ENCODE data around the gene SYNJ2. TPM values are rescaled to one million over a fixed set of nuclear protein-coding genes. Genes with fewer than 3 reads are reported as not detected.

Gene SYNJ2
- total and polyA plus RNA-seq, 3 donors from 2014 or later = 5.8 to 17.7 (median 7.6) TPM

DNA sequence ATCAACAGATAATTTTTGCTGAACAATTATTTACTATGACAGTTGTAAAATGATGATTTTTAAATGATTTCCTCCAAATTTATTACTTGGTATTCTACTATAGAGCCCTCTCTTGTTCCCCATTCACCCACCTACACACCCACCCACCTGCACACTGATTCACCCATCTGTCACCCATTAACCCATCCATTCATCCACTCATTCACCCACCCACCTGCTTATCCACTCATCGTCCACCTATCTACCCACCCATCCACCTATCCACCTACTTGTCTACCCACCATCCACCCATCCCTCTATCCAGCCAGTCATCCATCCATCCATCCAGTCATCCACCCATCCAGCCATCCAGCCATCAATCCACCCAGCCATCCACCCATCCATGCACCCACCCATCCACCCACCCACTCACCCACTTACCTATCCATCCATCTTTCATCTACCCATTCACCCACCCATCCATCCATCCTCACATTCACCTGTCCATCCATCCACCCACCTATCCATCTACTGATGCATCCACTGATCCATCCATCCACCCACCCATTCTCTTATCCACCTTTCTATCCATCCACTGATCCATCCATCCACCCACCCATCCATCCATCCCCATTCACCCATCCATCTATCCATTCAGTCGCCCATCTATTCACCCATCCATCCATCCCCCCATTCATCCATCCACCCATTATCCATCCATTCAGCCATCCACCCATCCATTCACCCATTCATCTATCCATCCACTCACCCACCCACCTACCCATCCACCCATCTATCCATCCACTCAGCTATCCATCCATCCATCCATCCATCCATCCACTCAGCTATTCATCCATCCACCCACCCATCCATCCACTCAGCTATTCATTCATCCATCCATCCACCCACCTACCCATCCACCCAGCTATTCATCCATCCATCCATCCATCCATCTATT, 72.0 kb downstream of the SYNJ2 start:
- intact Hi-C loops (cut with DNase I; ENCODE audit: low total_unique reads) = no loop called here
- Histone ChIP-seq H3K27ac (no peak overlapping the region), H3K27me3 (no peaks in the 10 kb centered on the region), H3K36me3 (ENCODE audit: low read depth, missing control alignments) (no peaks in the 10 kb centered on the region), H3K9me3 (no peaks in the 10 kb centered on the region), H3K4me1 (no peaks in the 10 kb centered on the region), H3K4me3 (no peak overlapping the region)
- WGBS, 2 donors = 46 to 72% methylated on average over 2 of the region's 2 CpGs
- DNase-seq = no peak
- TF ChIP-seq, protein P1, sequence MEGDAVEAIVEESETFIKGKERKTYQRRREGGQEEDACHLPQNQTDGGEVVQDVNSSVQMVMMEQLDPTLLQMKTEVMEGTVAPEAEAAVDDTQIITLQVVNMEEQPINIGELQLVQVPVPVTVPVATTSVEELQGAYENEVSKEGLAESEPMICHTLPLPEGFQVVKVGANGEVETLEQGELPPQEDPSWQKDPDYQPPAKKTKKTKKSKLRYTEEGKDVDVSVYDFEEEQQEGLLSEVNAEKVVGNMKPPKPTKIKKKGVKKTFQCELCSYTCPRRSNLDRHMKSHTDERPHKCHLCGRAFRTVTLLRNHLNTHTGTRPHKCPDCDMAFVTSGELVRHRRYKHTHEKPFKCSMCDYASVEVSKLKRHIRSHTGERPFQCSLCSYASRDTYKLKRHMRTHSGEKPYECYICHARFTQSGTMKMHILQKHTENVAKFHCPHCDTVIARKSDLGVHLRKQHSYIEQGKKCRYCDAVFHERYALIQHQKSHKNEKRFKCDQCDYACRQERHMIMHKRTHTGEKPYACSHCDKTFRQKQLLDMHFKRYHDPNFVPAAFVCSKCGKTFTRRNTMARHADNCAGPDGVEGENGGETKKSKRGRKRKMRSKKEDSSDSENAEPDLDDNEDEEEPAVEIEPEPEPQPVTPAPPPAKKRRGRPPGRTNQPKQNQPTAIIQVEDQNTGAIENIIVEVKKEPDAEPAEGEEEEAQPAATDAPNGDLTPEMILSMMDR (IDR thresholded peaks at IDR 0.05) = no peak
- TF ChIP-seq POLR2A (IDR thresholded peaks at IDR 0.05) = no peak

DNA sequence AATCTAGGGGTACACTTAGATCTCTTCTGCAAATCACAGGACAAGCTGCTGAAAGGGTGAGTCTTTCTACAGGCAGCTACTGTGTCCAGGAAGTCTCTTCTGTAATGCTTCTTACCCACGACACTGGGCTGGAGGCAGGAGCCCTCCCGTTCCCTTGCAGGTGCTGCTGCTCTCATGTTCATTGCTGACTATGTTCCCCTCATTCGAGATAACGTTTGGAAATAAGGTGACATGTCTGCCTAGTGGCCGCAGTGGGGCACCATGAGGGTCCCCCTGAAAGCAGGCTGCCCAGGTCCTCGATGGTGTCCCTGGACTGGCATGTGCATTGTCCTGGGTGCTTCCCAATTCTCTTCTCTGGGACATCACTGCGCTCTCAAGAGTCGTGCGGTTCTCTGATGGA, 74.7 kb downstream of the SYNJ2 start:
- no peaks in the 10 kb centered on the region for H3K27me3 ChIP-seq
- no peak overlapping the region for H3K27ac ChIP-seq
- TF ChIP-seq, protein P1 (IDR thresholded peaks at IDR 0.05) = no peak
- TF ChIP-seq POLR2A (IDR thresholded peaks at IDR 0.05) = no peak
- H3K9me3 ChIP-seq = no peaks in the 10 kb centered on the region
- no peaks in the 10 kb centered on the region for H3K36me3 ChIP-seq (ENCODE audit: low read depth, missing control alignments)
- H3K4me3 ChIP-seq = no peak overlapping the region
- 87 to 93% methylated on average over 7 to 9 of the region's 9 CpGs for WGBS, 2 donors
- intact Hi-C loops (cut with DNase I; ENCODE audit: low total_unique reads) = no loop called here
- no peak for DNase-seq
- peaks cover 7% of the 10 kb centered on the region for H3K4me1 ChIP-seq

DNA sequence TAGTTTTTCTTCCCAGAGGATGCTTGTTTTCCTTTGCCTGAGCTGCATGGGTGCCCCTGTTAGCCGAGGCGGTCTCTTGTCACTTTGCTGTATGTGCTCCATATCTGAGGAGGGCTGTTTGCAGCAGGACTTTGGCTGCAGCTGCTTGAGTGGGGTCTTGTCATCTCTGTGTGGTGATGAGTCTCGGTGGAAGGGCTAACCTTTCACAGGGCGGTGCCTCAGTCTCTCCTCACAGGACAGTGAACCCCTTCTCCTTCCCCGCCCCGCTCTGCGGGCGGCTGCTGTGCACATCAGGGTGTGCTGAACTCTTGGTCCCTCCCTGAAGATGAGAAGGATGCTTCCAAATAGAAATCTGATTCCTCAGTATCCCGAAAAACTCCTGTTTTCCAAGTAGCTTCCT, 75.1 kb downstream of the SYNJ2 start:
- Histone ChIP-seq H3K36me3 (ENCODE audit: low read depth, missing control alignments) (no peaks in the 10 kb centered on the region), H3K9me3 (no peaks in the 10 kb centered on the region), H3K4me3 (no peak overlapping the region), H3K27me3 (no peaks in the 10 kb centered on the region), H3K4me1 (peaks cover 7% of the 10 kb centered on the region), H3K27ac (no peak overlapping the region)
- intact Hi-C loops (cut with DNase I; ENCODE audit: low total_unique reads) = no loop called here
- TF ChIP-seq, protein P1 (IDR thresholded peaks at IDR 0.05) = no peak
- TF ChIP-seq POLR2A (IDR thresholded peaks at IDR 0.05) = no peak
- no peak for DNase-seq
- 94 to 95% methylated on average over 6 to 9 of the region's 9 CpGs for WGBS, 2 donors

DNA sequence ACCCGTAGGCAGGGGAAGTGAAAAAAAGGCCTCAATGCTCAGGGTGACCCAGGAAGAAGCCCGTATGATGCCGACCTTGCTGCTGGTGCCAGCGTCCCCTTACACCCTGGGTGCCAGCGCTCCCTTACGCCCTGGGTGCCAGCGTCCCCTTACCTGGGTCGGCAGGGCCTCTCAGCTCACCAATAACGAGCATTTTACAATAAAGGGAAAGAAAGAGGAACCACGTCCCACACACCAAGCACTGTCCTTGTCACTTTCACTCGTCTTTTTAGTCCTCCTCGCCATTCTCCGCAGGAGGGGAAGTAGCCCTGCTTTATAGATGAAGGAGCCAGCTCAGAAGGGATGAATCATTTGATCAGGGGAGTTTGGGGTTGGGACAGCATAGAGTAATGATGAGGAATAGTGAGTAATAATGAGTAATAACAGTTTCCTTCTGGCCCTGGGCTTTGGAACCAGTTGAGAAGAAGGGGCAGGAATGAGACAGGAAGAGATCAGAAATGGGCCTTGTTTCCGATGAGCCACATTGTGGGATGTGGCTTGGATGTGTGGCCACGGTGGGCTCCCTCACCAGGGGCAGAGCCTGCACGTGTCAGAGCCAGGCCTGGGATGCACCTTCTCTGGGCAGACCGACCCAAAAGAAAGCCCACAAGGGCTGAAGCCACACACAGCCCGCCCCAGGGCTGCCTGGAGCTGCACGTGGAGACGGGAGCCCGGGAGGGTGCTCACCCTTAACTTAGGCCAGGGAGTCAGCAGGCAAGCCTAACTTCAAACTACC, 75.7 kb downstream of the SYNJ2 start:
- intact Hi-C loops (cut with DNase I; ENCODE audit: low total_unique reads) = no loop called here
- Histone ChIP-seq H3K36me3 (ENCODE audit: low read depth, missing control alignments) (no peaks in the 10 kb centered on the region), H3K27me3 (no peaks in the 10 kb centered on the region), H3K4me3 (no peak overlapping the region), H3K4me1 (peaks cover 7% of the 10 kb centered on the region), H3K27ac (no peak overlapping the region), H3K9me3 (no peaks in the 10 kb centered on the region)
- 87 to 89% methylated on average over 20 to 21 of the region's 21 CpGs for WGBS, 2 donors
- DNase-seq = no peak
- TF ChIP-seq, protein P1 (IDR thresholded peaks at IDR 0.05) = no peak
- no peak for TF ChIP-seq POLR2A (IDR thresholded peaks at IDR 0.05)
